ENCODE results near the gene SENP2. TPM values are rescaled to one million over a fixed set of nuclear protein-coding genes. Genes with fewer than 3 reads are reported as not detected.
A peak's percentile ranks its signal among the peaks of the same experiment; 100 is the strongest.
"Not testable (repeated sequence)": the region's sequence is repeated elsewhere in the genome, so short reads cannot be mapped to it uniquely, and the experiment has no call there.

The SENP2 gene
- total and polyA plus RNA-seq, 4 experiments from 2014 or later: 11.5 to 54.3 (median 33.1) TPM

DNA sequence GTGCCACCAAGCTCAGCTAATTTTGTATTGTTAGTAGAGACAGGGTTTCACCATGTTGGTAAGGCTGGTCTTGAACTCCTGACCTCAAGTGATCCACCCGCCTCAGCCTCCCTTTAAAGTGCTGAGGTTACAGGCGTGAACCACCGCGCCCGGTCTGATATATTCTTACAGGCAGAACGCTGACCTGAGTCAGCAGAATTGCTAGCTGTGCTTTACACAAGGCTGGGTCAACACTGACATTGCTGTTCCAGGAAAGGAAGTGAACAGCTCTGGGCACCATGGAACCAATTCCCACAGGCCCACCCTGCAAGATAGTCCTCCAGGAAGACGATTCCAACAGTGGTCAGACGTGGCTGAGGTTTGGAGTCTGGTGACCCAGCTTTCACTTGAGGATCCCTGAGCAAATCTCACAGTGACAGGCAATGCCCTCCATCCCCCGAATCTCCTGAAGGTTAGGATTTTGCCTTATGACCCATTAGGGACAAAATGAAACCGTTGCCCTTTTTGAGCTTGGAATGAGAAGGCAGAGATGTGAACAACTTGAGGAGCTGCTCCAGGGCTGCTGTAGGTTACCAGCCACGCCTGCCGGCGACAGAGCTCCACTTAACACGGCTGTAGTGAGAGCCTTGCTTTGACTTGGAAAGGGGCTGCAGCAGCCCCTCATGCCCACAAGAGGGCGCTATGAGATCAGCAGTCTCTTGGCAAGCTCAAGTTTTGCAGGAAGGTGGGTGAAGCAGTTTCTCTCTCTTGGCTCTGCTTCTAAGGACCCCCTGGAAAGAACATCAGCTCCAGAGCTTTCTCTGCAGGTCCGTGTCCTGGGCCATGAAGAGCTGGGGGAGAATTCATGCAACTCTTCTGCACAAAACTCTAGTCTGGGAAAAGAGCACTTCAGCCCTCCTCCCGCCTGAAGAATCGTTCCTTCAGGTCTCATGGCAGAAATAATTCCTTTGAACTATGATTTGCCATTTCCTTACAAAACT is 74.1 kb downstream of the SENP2 start:
- Histone ChIP-seq H3K9me3 (ENCODE audit: control insufficient read depth in 1 of 2, low read length in 2 of 2) (no peaks in the 10 kb centered on the region), H3K27me3 (ENCODE audit: insufficient read depth, low read length) (no peaks in the 10 kb centered on the region), H3K27ac (ENCODE audit: low read depth, low read length) (no peak overlapping the region), H3K4me1 (ENCODE audit: insufficient read depth, low read length) (no peaks in the 10 kb centered on the region), H3K36me3 (ENCODE audit: insufficient read depth, low read length) (no peaks in the 10 kb centered on the region), H3K4me3 (ENCODE audit: low read length in 2 of 2) (no peak overlapping the region)
- ChIA-PET POLR2A (ENCODE audit: partially characterized antibody) (no interaction called here), CTCF (ENCODE audit: partially characterized antibody) (interaction anchor here (0.7 to 5.0 kb wide), 19 partner anchors 8 to 956 kb away, joined by 3 to 54 read pairs (median 4); partner anchors contain the start of gene SENP2)
- peak; percentile 43 to 56 (median 52) for DNase-seq
- Mint-ChIP-seq H3K27me3 (peaks cover 13 to 15% of the 10 kb centered on the region in 2 donors), H3K9me3 (no peaks in the 10 kb centered on the region), H3K27ac (no peak overlapping the region), H3K4me1 (peaks cover 0 to 1% (median 0%) of the 10 kb centered on the region in 4 donors), H3K4me3 (peak overlapping the region in 2 of 8 donors; percentile 17 to 22), H3K36me3 (no peaks in the 10 kb centered on the region)
- intact Hi-C loops (cut with micrococcal nuclease): loop anchor here (1.0 kb wide), 1 partner anchor 108 kb away; no protein-coding TSS in a partner anchor

DNA sequence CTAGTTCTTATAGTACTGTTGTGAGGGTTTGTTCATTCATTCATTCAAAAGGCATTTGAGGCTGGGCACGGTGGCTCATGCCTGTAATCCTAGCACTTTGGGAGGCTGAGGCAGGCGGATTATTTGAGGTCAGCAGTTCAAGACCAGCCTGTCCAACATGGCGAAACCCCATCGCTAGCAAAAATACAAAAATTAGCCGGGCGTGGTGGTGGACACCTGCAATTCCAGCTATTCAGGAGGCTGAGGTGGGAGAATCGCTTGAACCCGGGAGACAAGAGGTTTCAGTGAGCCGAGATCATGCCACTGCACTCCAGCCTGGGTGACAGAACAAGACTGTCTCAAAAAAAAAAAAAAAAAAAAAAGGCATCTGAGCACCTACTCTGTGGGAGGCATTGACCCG is 75.2 kb downstream of the SENP2 start:
- H3K36me3 ChIP-seq (ENCODE audit: insufficient read depth, low read length); H3K9me3 Mint-ChIP-seq; H3K27ac Mint-ChIP-seq; H3K4me1 ChIP-seq (ENCODE audit: insufficient read depth, low read length); H3K27ac ChIP-seq (ENCODE audit: low read depth, low read length); H3K27me3 ChIP-seq (ENCODE audit: insufficient read depth, low read length); DNase-seq; intact Hi-C loops (cut with micrococcal nuclease); H3K36me3 Mint-ChIP-seq; H3K4me3 ChIP-seq (ENCODE audit: low read length in 2 of 2); POLR2A ChIA-PET (ENCODE audit: partially characterized antibody); H3K9me3 ChIP-seq (ENCODE audit: control insufficient read depth in 1 of 2, low read length in 2 of 2); H3K4me1 Mint-ChIP-seq; H3K4me3 Mint-ChIP-seq: not testable (repeated sequence)
- H3K27me3 Mint-ChIP-seq: peaks cover 13 to 15% of the 10 kb centered on the region in 2 donors
- CTCF ChIA-PET (ENCODE audit: partially characterized antibody): interaction anchor here (0.5 to 5.0 kb wide), 9 partner anchors 9 to 955 kb away, joined by 3 to 54 read pairs (median 4); no protein-coding TSS in a partner anchor

GRCh38 chr3:185661772-185662171 is 75.7 kb downstream of the SENP2 start:
- no peaks in the 10 kb centered on the region for H3K4me1 ChIP-seq (ENCODE audit: insufficient read depth, low read length)
- no peaks in the 10 kb centered on the region for H3K9me3 ChIP-seq (ENCODE audit: control insufficient read depth in 1 of 2, low read length in 2 of 2)
- no peak for DNase-seq
- no peak overlapping the region for H3K27ac ChIP-seq (ENCODE audit: low read depth, low read length)
- Mint-ChIP-seq H3K4me1 (peaks cover 0 to 1% (median 0%) of the 10 kb centered on the region in 4 donors), H3K4me3 (no peak overlapping the region), H3K27ac (no peak overlapping the region), H3K9me3 (no peaks in the 10 kb centered on the region), H3K36me3 (no peaks in the 10 kb centered on the region), H3K27me3 (peaks cover 13 to 15% of the 10 kb centered on the region in 2 donors)
- H3K27me3 ChIP-seq (ENCODE audit: insufficient read depth, low read length): no peaks in the 10 kb centered on the region
- no peaks in the 10 kb centered on the region for H3K36me3 ChIP-seq (ENCODE audit: insufficient read depth, low read length)
- intact Hi-C loops (cut with micrococcal nuclease): no loop called here
- POLR2A ChIA-PET (ENCODE audit: partially characterized antibody): no interaction called here
- CTCF ChIA-PET (ENCODE audit: partially characterized antibody): interaction anchor here (1.1 to 5.0 kb wide), 3 partner anchors 12 to 232 kb away, joined by 3 to 54 read pairs (median 34); no protein-coding TSS in a partner anchor
- no peak overlapping the region for H3K4me3 ChIP-seq (ENCODE audit: low read length in 2 of 2)

- Histone ChIP-seq H3K4me3 (ENCODE audit: low read length in 2 of 2) (no peak overlapping the region), H3K36me3 (ENCODE audit: insufficient read depth, low read length) (no peaks in the 10 kb centered on the region), H3K27me3 (ENCODE audit: insufficient read depth, low read length) (no peaks in the 10 kb centered on the region), H3K4me1 (ENCODE audit: insufficient read depth, low read length) (no peaks in the 10 kb centered on the region), H3K27ac (ENCODE audit: low read depth, low read length) (no peak overlapping the region), H3K9me3 (ENCODE audit: control insufficient read depth in 1 of 2, low read length in 2 of 2) (no peaks in the 10 kb centered on the region)
- ChIA-PET CTCF (ENCODE audit: partially characterized antibody) (interaction anchor here (1.0 kb wide), 2 partner anchors 10 to 21 kb away, joined by 4 read pairs; no protein-coding TSS in a partner anchor), POLR2A (ENCODE audit: partially characterized antibody) (no interaction called here)
- peaks cover 13 to 15% of the 10 kb centered on the region in 2 donors for H3K27me3 Mint-ChIP-seq
- intact Hi-C loops (cut with micrococcal nuclease): no loop called here
- no peak overlapping the region for H3K27ac Mint-ChIP-seq
- peaks cover 0 to 1% (median 0%) of the 10 kb centered on the region in 4 donors for H3K4me1 Mint-ChIP-seq
- no peak for DNase-seq
- no peaks in the 10 kb centered on the region for H3K9me3 Mint-ChIP-seq
- no peak overlapping the region for H3K4me3 Mint-ChIP-seq
- no peaks in the 10 kb centered on the region for H3K36me3 Mint-ChIP-seq
Observed at GRCh38 chr3:185663929-185664328, 77.8 kb downstream of the SENP2 start.

GRCh38 chr3:185667574-185667973 is 81.5 kb downstream of the SENP2 start:
- H3K4me3 ChIP-seq (ENCODE audit: low read length in 2 of 2): no peak overlapping the region
- ChIA-PET CTCF (ENCODE audit: partially characterized antibody) (no interaction called here), POLR2A (ENCODE audit: partially characterized antibody) (no interaction called here)
- no peaks in the 10 kb centered on the region for H3K27me3 ChIP-seq (ENCODE audit: insufficient read depth, low read length)
- Mint-ChIP-seq H3K27me3 (peaks cover 8 to 12% of the 10 kb centered on the region in 2 donors), H3K4me3 (no peak overlapping the region), H3K9me3 (no peaks in the 10 kb centered on the region), H3K36me3 (no peaks in the 10 kb centered on the region), H3K27ac (no peak overlapping the region), H3K4me1 (no peaks in the 10 kb centered on the region)
- H3K9me3 ChIP-seq (ENCODE audit: control insufficient read depth in 1 of 2, low read length in 2 of 2): no peaks in the 10 kb centered on the region
- H3K36me3 ChIP-seq (ENCODE audit: insufficient read depth, low read length): no peaks in the 10 kb centered on the region
- no peak overlapping the region for H3K27ac ChIP-seq (ENCODE audit: low read depth, low read length)
- H3K4me1 ChIP-seq (ENCODE audit: insufficient read depth, low read length): no peaks in the 10 kb centered on the region
- DNase-seq: no peak
- intact Hi-C loops (cut with micrococcal nuclease): no loop called here

GRCh38 chr3:185677146-185677829 is 91.2 kb downstream of the SENP2 start:
- Histone ChIP-seq H3K4me1 (ENCODE audit: insufficient read depth, low read length) (no peaks in the 10 kb centered on the region), H3K27me3 (ENCODE audit: insufficient read depth, low read length) (peaks cover 4% of the 10 kb centered on the region), H3K9me3 (ENCODE audit: control insufficient read depth in 1 of 2, low read length in 2 of 2) (no peaks in the 10 kb centered on the region), H3K36me3 (ENCODE audit: insufficient read depth, low read length) (no peaks in the 10 kb centered on the region), H3K4me3 (ENCODE audit: low read length in 2 of 2) (no peak overlapping the region), H3K27ac (ENCODE audit: low read depth, low read length) (no peak overlapping the region)
- intact Hi-C loops (cut with micrococcal nuclease): no loop called here
- peaks cover 15 to 20% of the 10 kb centered on the region in 2 donors for H3K27me3 Mint-ChIP-seq
- no peak for DNase-seq
- POLR2A ChIA-PET (ENCODE audit: partially characterized antibody): no interaction called here
- peaks cover 0 to 3% of the 10 kb centered on the region in 2 donors for H3K36me3 Mint-ChIP-seq
- no peak overlapping the region for H3K27ac Mint-ChIP-seq
- H3K4me1 Mint-ChIP-seq: no peaks in the 10 kb centered on the region
- CTCF ChIA-PET (ENCODE audit: partially characterized antibody): interaction anchor here (1.3 kb wide), 1 partner anchor 17 kb away, joined by 4 read pairs; no protein-coding TSS in a partner anchor
- H3K9me3 Mint-ChIP-seq: peaks cover 0 to 33% (median 17%) of the 10 kb centered on the region in 8 donors
- no peak overlapping the region for H3K4me3 Mint-ChIP-seq

GRCh38 chr3:185678027-185678426 is 91.9 kb downstream of the SENP2 start:
- CTCF ChIA-PET (ENCODE audit: partially characterized antibody): interaction anchor here (1.3 kb wide), 1 partner anchor 18 kb away, joined by 4 read pairs; no protein-coding TSS in a partner anchor
- H3K27me3 Mint-ChIP-seq: peaks cover 13 to 16% of the 10 kb centered on the region in 2 donors
- POLR2A ChIA-PET (ENCODE audit: partially characterized antibody): no interaction called here

More at GRCh38 chr3:185678027-185678426, 91.9 kb downstream of the SENP2 start:
- no peak overlapping the region for H3K27ac Mint-ChIP-seq
- no peaks in the 10 kb centered on the region for H3K4me1 Mint-ChIP-seq
- Histone ChIP-seq H3K36me3 (ENCODE audit: insufficient read depth, low read length) (no peaks in the 10 kb centered on the region), H3K4me3 (ENCODE audit: low read length in 2 of 2) (no peak overlapping the region), H3K27ac (ENCODE audit: low read depth, low read length) (no peak overlapping the region), H3K27me3 (ENCODE audit: insufficient read depth, low read length) (peaks cover 4% of the 10 kb centered on the region), H3K4me1 (ENCODE audit: insufficient read depth, low read length) (no peaks in the 10 kb centered on the region), H3K9me3 (ENCODE audit: control insufficient read depth in 1 of 2, low read length in 2 of 2) (no peaks in the 10 kb centered on the region)
- H3K36me3 Mint-ChIP-seq: peaks cover 0 to 3% of the 10 kb centered on the region in 2 donors
- H3K9me3 Mint-ChIP-seq: peaks cover 0 to 33% (median 17%) of the 10 kb centered on the region in 8 donors
- DNase-seq: no peak
- intact Hi-C loops (cut with micrococcal nuclease): no loop called here
- no peak overlapping the region for H3K4me3 Mint-ChIP-seq
